ENCODE data around the gene SERPINB6.
A peak's percentile ranks its signal among the peaks of the same experiment; 100 is the strongest.
"Not testable (repeated sequence)": the region's sequence is repeated elsewhere in the genome, so short reads cannot be mapped to it uniquely, and the experiment has no call there.

Gene SERPINB6

DNA sequence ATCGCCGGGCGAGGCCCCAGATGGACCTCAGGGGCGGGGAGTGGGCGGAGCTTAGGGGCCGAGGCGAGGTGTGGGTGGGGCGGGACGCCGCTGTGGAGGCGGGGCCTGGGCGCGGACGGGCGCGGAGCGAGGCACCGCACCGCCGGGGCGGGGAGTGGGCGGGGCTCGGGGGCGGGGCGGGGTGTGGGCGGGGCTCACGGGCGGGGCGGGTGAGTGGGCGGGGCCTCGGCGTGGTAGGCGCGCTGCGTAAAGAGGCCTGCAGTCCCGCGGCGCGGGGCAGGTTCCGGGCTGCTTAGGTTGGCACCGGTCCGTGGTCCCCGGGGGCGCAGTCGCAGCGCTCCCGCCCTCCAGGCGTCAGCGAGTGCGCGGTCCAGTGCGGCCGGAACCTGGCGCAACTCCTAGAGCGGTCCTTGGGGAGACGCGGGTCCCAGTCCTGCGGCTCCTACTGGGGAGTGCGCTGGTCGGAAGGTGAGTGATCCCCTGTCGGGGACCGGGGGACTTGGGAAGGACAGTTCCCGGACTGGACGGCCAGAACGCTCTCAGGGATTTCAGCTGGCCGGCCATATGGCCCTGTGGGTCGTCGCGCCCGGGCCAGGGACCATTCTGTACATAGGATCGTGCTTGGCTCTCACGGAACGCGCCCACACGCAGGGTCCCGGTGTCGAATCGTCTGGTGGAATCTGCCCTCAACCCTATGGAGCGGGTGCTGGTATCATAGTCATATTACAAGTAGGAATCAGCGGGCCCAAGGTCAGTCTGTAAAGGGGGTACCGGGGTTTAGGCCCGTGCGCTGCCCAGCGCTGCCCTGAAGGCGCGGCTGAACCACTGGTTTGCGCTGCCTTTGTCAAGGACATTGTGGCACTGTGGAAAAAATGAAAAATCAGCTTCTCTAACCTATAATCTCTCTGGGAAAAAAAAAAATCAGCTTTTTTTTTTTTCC is 28.5 kb upstream of the SERPINB6 start, which contains the start of gene NQO2:
Gene NQO2 (plus strand): TSS at position 277 of the 940 bp plus-strand sequence. CDS start 6,659 bp downstream, outside the sequence.
- peak; percentile 73 to 79 for DNase-seq (ENCODE audit: low read depth in 2 of 2, low spot score in 1 of 2)

DNA sequence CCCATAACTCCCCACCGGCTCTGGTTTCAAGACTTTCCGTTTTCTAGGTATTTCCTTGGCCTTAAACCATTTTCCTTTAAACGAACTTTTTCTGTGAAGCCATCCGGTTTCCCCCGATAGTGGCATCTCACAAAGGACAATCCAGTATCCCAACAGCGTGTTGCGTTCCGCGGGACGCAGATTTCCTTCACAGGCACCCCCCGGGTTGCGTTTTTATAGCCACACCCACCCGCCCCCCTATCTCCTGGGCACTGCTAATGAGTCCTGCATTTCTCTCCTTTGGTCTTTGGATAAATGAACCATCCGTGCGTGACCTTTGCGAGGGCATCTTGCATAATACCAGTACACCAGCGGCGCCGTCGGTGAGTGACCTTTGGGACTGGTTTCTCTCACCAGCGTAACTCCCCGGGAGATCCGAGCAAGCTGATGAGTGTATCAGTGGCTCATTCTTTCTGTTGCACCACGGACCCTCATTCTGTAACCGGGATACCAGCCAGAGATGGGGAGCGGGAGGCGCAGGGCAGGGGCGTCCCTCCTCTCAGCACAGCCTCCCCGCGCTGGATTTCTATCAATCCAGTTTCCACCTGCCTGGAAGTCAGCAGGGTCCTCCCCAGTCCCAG is 27.7 kb upstream of the SERPINB6 start:
- DNase-seq (ENCODE audit: low read depth in 2 of 2, low spot score in 1 of 2) = peak in 1 of 2 donors; percentile 41

DNA sequence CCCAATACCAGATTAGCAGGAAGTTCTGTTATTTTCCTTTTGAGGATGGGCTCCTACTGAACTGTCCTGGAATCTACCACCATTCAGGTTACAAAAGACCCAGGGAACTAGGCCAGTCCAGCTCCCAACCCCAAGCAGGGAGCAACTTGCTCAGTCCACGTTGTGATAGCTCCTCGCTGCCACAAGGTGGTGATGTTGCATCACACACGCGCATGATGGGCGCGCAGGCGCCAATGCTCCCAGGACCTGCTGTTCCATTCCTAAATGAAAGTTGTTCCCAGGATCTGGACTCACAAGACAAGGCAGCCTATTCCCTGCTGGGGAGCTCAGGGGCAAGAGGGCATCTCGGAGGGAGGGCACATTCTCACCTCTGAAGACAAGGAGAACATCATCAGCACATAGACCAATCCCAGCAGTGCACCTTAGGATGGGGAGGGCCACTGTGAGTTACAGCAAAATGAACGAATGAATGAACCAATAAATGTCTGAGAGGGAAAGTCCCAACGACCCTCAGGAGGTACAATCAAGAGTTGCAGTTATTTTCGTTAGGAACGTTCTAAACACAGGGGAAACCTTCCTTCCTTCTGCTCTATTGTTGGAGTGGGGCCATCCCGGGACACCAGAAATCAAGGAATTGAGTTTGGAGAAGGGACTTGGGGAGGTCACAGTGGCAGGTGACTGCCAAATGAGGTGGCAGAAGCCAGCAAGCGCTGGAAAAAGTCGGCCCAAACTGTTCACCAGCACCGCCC is 27.1 kb upstream of the SERPINB6 start:
- DNase-seq (ENCODE audit: low read depth in 2 of 2, low spot score in 1 of 2) = not testable (repeated sequence)

DNA sequence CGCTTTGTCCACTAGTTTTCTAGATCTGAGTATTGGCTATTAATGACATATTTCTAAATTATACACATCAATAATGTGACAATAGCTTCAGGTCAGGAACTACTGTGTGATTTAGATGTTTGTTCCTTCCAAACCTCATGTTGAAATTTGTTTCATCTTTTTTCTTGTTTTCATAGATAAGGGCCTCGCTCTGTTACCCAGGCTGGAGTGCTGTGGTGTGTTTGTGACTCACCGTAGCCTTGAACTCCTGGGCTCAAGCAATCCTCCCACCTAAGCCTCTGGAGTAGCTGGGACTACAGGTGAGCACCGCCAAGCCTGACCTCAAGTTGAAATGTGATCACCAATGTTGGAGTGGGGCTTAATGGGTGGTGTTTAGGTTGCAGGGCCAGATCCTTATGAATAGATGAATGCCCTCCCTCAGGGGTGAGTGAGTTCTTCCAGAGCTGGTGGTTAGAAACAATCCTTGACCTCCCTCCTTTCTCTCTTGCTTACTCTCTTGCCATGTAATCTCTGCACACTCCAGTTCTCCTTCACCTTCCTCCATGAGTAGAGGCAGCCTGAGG is 22.5 kb upstream of the SERPINB6 start:
- no peak for DNase-seq (ENCODE audit: low read depth in 2 of 2, low spot score in 1 of 2)

DNA sequence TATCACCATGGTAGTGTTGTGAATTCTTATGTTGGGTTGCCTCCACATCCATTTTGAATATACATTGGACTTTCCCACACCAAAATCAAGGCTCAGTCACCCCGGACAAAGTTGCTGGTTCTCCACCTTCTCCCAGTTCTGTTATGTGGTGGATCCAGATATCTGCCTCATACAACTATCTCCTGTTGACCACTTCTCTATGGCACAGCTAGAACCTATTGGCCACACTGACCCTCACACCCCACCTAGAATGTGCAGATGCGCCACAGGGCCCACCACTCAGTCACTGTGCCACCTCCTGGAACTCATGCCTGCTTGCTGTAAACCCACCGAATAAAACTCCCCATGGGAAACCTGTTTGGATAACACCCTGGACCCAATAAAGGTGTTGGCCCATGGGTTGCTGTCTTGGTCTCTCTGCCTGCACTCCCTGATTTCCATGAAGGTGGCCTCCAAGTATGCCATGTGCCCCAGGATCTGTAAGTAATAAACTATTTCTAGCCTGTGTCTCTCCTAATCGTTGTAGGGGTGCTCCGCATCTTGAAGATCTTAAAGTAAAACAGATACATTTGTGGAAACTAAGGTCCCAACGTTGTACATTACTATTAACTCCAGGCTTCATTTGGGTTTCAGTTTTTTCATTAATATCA is 21.1 kb upstream of the SERPINB6 start:
- DNase-seq (ENCODE audit: low read depth in 2 of 2, low spot score in 1 of 2) = no peak

DNA sequence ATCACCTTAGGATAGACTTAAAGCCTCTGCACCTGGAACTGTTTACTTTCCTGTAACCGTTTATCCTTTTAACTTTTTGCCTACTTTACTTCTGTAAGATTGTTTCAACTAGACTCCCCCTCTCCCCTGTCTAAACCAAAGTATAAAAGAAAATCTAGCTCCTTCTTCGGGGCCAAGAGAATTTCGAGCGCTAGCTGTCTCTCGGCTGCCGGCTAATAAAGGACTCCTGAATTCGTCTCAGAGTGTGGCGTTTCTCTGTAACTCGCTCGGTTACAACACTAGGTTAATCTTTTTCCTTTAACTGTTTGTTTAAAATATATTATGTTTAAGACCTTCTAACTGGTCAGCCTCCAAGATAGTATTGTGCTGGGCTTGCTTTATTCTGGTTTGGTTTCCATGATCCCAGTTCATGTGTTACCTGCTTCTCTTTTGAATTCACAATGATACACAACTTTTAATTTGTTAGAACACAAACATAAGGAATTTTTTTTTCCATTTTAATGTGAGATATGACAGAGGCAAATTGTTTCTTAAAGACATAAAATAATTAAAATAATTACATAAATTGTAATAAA is 19.7 kb upstream of the SERPINB6 start:
- DNase-seq (ENCODE audit: low read depth in 2 of 2, low spot score in 1 of 2) = no peak

DNA sequence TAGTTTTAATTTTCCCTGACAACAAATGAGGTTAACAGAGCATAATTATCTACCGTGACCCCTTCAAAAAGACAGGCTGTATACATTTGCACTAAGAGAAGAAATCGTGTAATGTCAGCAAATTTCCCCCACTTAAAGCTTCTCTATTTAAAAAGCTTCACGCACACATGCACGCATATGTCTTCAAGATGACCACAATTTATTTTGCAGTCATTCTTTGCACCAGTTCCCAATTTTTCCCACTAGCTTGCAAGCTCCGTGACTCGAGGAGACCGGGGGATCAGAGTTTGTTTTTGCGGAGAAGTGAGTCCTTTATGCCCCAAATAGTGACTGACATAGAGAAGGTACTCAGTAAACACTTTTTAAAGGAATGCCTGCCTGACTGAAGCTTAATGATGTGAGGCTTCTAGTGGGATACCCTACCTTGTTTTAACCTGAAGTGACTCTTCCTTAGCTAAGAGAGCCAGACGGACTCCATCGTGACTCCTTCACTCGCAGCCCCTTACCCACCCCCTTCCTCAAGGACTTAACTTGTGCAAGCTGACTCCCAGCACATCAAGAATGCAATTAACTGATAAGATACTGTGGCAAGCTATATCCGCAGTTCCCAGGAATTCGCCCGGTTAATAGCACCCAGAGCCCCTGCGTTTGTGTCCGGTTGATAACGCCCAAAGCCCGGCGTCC is 19.0 kb upstream of the SERPINB6 start:
- no peak for DNase-seq (ENCODE audit: low read depth in 2 of 2, low spot score in 1 of 2)

DNA sequence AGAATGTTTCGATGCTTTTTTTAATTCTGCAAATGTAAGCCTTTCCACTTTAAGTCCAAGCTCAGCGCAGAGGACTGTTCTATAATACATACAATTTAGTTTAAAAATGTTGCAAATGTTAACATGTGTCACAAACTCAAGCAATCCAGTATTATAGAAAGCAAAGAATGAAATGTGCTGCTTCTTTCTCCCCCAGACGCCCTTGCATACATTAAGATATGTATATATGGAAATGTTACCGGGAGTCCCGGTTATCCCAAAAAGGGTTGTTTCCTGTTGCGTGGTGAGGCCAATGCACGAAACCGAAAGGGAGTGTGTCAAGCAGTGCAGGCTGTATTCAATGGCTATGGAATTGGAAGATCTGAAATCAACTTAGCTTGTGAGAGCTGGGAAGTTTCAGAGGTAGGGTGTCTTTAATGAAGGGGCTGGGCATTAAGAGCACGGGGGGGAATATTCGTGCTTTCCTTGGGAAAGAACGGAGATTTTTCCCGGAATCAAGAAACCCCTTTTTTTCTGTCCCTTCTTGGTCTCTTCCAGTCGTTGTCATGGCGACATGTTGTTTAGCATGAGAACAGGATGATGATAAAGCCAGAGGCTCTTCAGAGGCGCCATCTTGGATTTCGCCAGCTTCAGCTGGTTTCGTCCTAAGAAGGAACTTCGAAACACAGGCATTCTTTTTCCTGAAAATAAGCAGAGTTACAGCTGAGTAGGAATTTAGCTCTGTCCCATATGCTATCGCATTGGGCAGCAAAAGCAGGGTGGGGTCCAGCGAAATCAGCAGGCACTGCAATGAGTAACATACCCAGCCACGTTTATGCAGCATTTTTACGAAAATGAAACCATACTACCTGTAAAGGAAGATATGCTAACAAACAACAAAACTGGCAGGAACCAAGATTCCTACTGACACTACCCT is 18.2 kb upstream of the SERPINB6 start:
- peak; percentile 55 to 56 for DNase-seq (ENCODE audit: low read depth in 2 of 2, low spot score in 1 of 2)

DNA sequence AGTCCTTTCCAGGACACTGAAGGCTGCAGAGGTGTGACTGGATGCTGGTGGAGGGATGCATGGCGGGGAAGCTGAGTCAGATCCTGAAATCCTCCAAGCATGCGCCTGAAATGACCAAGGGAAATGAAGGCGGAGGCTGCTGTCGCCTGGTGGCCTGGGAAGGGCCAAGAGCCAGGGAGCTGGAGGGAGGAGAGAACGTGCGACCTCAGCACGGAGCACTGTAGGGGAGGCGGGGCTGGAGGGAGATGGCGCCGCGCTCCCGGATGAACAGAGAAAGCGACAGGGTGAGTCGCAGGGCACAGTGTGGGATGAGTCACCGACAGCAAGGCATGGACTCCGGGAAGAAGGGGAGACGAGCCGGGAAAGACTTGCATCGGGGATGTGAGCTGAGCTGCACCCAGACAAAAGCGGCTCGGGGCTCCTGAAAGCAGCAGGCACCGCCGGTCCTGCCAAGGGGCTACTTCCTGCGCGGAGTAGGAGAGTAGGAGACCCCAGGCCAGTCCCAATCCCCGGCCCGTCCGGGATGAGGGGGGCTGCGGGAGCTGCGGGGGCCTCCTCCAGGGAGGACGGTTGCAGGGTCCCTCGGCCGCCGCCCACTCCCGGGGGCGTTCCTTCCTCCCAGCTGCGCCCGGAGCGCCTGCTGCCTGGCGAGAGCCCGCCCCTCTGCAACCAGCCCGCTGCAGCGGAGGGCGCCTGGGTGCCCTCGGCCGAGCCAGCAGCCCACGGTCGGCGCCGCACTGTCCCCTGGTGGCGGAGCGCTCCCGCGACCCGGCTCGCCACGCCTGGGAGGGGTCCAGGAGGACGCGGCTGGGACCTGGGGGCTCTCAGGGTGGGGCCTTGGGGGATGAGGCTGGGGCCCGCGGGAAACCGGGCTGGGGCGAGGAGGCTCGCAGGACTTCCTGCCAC is 17.3 kb upstream of the SERPINB6 start:
- peak; percentile 20 to 53 for DNase-seq (ENCODE audit: low read depth in 2 of 2, low spot score in 1 of 2)

DNA sequence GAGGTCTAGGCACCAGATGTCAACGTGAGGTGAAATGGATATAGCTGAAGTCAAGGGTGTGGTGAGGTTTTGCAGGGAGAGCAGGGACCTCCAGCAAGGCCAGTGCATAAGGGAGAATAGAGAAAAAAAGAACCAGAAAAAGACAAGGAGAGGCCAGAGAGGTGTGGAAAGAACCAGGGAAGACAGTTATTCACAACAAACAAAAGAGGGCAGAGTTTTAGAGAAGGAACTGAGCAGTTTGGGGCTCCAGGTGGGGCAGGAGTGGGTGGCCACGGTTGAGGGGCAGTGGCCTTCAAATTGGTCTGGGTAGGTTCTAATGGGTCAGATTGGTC is 16.7 kb upstream of the SERPINB6 start:
- no peak for DNase-seq (ENCODE audit: low read depth in 2 of 2, low spot score in 1 of 2)

DNA sequence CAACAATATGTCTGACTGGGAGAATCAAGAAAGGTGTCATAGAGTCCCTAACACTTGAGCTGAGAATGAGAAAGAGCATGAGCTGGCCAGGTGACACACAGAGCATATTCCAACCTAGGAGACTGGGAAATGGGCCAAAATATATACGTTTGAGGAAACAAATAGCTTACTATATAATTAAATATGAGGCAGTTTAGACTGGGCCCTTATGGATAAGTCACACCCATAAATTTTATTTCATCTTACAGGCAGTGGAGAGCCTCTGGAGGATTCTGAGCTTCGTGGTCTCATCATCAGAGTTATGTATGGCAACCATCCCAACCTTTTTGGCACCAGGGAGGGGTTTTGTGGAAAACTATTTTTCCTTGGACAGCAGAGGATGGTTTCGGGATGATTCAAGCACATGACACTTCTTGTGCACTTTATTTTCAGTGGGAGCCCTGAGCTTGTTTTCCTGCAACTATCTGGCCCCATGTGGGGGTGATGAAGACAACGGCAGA is 15.4 kb upstream of the SERPINB6 start:
- no peak for DNase-seq (ENCODE audit: low read depth in 2 of 2, low spot score in 1 of 2)

DNA sequence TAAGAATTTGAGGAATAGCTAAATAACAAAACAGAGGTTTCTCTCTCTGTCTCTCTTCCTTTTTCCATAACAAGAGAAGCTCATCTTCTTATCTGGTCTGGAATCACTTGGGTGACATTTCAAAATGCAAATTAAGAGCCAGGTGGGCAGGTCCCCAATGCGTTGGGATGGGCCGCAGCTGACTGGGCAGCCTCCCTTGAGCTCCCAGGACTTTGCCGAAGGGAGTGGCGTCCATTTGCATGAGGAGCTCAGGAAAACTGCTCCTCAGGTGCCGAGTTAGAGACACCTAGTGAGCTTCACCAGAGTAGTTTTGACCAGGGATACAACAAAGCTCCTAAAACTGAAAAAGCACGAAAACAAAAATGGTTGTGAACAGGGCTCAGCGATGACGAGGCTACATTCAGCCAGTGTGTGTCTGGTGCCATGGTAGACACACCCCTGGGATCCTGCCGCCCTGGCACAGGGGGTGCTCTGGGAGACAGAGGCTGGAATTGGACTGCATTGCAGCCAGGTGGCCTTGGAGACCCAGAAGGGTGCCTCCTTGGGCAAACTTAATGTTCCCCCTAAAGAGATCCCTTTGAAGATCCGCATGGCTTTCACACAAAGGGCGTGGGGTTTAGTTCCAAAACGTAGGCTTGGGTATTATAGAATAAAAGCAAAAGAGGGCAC is 13.5 kb upstream of the SERPINB6 start:
- DNase-seq (ENCODE audit: low read depth in 2 of 2, low spot score in 1 of 2) = no peak

DNA sequence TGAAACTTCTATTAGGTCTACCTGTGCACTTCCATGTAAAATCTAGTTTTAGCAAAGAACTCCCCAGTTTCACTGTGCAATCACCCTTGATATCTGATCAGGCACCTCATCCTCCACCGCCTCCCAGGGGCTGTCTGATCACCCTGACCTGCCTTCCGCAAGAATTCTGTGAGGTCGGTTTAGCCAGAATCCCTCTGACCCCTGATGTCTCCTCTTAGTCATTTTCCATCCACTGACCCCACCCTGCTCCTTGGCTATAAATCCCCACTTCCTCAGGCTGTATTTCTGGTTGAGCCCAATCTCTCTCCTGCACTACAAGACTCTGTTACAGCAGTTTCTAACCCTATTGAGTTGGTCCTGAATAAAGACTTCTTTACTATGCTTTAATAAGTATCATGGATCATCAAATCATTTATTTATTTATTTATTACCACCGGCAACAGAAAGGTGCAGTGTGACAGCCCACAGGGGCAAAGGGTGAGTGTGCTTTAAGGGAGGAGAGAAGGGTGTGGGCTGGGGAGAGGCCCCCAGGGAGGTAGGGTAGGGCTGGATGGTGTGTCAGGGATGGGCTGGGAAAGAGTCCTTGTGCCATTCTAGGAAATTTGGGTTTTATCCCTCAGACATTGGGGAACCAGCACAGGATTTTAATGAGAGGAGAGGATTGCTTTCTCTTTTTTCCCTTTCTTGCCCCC is 11.2 kb upstream of the SERPINB6 start:
- DNase-seq (ENCODE audit: low read depth in 2 of 2, low spot score in 1 of 2) = no peak

DNA sequence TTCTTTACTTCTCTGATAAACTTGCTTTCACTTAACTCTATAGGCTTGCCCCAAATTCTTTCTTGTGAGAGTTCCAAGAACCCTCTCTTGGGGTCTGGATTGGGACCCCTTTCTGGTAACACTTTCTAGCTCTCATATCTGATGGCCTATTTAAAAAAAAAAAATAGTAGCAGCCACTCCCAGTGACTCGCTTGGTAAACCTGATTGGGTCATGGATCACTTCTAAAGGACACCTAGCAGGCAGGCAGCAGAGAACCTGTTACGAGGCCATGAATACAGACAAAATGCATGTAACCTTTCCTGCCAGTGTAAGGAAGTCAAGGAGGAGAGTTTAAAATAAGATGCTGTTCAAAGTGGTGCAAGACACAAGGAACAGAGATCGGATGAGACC is 9.1 kb upstream of the SERPINB6 start:
- no peak for DNase-seq (ENCODE audit: low read depth in 2 of 2, low spot score in 1 of 2)

DNA sequence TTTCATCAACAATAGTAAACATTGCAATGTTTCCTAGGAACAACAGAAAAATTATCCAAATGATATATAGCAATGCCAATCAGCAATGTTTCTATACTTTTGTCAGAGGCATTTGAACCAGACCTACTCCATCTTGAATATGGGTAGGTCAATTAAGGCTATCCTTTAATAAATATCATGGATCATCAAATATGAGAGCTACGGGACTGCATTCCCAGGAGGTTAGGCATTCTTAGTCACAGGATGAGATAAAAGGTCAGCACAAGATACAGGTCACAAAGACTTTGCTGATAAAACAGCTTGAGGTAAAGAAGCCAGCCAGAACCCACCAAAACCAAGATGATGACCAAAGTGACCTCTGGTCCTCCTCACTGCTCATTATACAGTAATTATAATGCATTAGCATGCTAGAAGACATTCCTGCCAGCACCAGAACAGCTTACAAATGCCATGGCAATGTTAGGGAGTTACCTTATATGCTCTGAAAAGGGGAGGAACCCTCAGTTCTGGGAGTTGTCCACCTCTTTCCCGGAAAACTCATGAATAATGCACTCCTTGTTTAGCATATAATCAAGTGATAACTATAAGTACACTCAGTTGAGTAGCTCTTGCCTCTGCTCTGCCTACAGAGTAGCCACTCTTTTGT is 8.6 kb upstream of the SERPINB6 start:
- no peak for DNase-seq (ENCODE audit: low read depth in 2 of 2, low spot score in 1 of 2)

DNA sequence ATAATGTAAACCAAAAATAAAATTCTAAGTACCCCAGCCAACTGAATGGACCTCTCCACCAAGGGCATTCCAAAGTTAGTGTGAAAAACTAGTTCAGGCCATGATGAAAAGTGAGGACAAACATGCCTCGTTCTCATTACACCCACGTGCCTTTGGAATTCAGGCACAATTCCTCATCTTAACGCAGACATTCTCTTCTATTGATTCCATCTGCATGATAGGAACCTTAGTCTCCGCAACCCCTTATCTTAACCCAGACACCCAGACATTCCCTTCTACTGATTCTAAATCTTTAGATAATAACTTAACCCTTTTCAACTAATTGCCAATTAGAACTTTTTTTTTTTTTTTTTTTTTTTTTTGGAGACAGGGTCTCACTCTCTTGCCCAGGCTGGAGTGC is 7.6 kb upstream of the SERPINB6 start:
- no peak for DNase-seq (ENCODE audit: low read depth in 2 of 2, low spot score in 1 of 2)

Data from stimulated activated CD8-positive, alpha-beta memory T cell treated with anti-CD3 and anti-CD28 coated beads, Interleukin-4, amount 100 ng/mL, for 4 hours (primary cell).